SKM-1 (cell line): ENCODE results near the gene PPARG.
"Not testable (repeated sequence)": the region's sequence is repeated elsewhere in the genome, so short reads cannot be mapped to it uniquely, and the experiment has no call there.

Experiments used
- DNase-seq: peaks from one replicate; lab custom pipeline; 2025; ENCODE audit not compliant: unreplicated experiment; lab: John Stamatoyannopoulos, UW

The PPARG gene

DNA sequence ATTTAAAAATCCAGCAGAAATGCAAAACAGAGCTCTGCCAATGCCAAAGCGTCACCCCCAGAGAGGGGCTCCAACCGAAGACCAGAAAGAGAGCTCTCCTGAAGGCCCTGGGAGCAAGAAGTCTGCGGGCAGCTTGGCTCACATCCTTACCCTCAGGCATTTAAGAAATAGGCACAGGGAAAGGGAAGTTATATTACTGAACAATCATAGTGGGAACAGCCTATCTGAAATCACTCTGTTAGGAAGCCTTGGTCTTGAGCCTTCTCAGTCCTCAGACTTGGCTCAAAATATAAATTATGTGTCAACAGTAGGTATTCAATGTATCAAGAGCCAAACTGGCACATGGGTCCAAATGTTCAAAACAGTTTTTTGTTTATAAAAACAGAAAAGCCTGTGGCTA, 10.3 kb upstream of the PPARG start:
- no peak for DNase-seq

DNA sequence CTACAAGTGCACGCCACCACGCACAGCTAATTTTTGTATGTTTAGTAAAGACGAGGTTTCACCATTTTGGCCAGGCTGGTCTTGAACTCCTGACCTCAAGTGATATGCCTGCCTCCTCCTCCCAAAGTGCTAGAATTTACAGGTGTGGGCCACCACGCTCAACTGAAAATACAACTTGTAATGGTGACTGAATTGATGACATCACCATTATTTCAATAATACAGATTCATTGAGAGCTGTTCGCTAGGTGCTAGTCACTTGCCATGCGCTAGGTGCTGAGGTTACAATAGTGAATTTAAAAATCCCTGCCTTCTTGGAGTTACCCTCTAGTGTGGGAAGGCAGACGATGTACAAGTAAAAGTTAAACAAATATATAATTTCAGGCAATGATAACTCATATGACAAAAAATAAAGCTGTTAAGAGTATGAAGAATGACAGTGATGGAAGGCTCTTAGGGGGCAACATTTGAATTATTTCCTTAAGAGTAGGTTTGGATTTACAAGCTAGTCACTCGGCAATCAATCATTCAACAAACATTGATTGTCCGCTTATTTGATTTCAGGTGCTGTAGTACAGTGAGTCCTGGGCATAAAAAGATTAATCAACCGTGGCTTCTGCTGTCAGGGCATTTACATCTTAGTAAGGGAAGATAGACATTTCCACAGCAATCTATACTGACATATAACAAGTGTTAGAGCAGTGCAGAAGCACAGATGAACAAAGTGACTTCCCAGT, 9.1 kb upstream of the PPARG start:
- DNase-seq = no peak

DNA sequence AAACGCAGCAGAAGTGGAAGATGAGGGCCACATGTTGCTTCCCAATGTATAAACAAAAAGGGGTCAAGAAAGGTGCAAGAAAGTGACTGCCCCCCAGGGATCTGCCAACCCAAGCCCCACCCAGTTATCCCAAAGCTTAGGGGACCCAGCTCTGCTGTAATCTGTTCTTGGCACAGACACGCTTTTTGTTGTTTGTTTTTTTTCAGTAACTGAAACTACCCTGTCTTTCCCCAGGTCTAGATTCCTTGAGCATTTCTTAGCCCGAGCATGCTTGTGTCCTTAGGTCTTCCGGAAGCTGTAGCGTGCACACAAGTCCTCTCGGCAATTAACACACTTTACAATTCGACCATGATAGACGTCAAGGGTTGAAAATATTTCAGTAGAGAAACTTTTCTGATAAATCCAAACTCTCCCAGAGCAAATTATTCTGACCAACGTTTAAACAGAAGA, 8.5 kb upstream of the PPARG start:
- DNase-seq = no peak

- DNase-seq = no peak
These were observed 4.3 kb upstream of the PPARG start for GRCh38 chr3:12284591-12284990.

- no peak for DNase-seq
These were observed 3.8 kb upstream of the PPARG start for GRCh38 chr3:12285003-12285555.

- DNase-seq = not testable (repeated sequence)
These were observed 3.1 kb upstream of the PPARG start for GRCh38 chr3:12285779-12286178.

GRCh38 chr3:12286504-12286903, 2.4 kb upstream of the PPARG start:
- DNase-seq = no peak

DNA sequence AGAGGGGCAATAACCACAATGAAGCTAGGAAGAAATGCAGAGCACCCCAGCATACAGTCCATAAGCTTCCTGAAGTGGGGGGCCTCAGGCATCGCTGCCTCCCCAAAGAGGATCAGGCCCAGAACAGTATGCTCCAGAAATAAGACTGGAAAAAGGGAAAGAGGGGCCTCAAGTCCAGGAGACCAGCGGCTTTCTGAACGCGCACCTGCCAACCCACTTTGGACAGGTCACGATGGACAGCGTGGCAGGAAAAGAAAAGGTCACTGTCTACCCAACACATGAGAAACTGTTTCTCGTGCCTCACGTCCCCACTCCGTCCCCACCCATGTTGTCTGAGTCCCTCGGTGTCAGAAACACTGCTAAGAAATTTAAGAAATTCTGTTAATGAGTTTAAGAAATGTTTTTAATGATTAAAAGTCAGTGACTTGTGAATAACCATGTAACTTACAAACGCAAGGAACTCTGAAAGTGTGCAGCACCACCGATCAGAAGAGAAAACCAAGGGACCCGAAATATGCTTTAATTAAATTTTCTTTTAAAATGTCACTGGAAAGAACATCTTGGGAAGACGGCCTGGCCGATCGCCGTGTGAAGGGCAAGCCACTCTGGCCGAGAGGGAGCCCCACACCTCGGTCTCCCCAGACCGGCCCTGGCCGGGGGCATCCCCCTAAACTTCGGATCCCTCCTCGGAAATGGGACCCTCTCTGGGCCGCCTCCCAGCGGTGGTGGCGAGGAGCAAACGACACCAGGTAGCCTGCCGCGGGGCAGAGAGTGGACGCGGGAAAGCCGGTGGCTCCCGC, 1.7 kb upstream of the PPARG start:
- no peak for DNase-seq

DNA sequence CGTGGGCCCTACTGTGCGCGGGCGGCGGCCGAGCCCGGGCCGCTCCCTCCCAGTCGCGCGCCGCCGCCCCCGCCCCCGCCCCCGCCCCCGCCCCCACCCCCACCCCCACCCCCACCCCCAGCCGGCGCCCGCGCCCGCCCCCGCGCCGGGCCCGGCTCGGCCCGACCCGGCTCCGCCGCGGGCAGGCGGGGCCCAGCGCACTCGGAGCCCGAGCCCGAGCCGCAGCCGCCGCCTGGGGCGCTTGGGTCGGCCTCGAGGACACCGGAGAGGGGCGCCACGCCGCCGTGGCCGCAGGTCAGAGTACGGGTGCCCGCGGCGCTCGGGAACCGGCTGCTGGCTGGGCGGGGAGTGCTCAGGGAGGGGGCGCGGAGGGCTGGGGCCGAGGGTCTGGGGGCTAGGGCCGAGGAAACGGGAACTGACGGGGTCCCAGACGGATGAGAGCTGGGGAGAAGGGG, 1.1 kb upstream of the PPARG start:
- DNase-seq = no peak

DNA sequence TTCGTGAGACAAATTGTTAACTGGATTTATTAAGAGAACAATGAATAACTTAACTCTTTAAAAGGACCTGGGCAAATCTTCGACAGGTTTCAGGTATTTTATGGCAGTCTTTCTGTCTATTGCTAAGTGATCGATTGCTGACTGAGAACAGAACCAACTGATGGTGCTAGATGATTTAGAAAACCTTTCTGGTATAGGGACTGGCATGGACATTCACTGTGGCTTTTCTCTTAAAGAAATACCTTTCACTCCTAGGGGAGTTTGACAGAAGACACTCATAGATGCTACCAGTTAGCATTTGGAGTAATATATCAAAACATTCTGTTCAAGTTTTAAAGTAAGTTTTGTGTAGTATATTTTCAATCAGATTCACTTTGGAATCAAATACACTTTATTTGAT, 654 bp downstream of the PPARG start:
- DNase-seq = no peak

DNA sequence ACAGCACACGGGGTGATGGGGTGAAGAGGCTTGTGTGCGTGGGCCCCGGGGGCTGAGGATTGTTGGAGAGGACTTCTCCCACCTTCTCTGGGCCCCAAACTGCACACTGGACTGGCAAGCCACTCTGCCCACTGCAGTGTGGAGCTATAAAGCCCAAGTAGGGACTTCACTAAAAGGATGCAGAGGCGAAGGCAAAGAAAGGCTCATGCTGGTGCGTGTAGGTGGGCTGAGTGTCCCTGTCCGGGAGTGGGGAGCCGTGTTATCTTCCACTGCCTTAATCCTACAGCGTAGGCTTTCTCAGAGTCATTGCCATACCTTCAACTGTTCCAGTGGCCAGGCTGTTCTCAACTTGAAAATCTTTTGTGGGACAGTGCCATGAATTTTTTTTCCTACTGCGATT, 3.9 kb downstream of the PPARG start:
- no peak for DNase-seq

GRCh38 chr3:12294885-12295580, 6.2 kb downstream of the PPARG start:
- no peak for DNase-seq

GRCh38 chr3:12296511-12296910, 7.6 kb downstream of the PPARG start:
- DNase-seq = no peak

DNA sequence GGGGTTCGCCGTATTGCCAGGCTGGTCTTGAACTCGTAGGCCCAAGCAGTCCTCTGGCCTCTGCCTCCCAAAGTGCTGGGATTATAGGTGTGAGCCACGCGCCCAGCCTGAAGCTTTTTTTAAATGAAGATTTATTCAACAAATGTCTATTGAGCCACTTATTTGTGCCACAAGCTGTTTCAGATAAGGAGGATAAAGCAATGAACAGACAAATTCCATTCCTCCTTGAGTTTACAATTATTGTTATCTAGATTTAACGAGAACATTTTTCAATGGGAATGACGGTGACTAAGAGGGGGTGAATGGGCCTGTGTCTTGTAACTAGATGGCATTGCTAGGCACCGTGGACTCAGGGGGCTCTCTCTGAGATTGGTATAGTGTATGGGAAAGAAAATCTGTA, 10.2 kb downstream of the PPARG start:
- DNase-seq = no peak

GRCh38 chr3:12300137-12300536, 11.3 kb downstream of the PPARG start:
- no peak for DNase-seq

DNA sequence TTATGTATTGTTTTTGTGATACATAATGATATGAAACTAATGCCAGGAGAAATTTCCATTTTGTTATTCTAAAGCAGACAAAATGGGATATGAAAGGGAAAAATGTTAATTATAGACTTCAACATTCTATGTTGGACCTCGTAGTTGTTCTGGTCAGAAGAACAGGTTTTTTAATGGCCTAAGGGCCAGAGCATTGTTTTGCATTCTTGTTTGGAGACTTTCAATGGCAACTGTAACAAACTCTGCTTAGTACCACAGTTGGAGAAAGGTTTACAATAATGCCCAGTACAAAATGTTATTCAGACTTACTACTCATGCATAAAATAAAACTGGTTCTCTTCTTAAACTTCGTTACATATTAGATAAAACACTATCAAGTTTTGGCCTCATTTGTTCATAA, 12.2 kb downstream of the PPARG start:
- no peak for DNase-seq

GRCh38 chr3:12301513-12301912, 12.6 kb downstream of the PPARG start:
- no peak for DNase-seq

GRCh38 chr3:12302564-12302963, 13.7 kb downstream of the PPARG start:
- DNase-seq = no peak

- DNase-seq = no peak
These were observed 14.7 kb downstream of the PPARG start for GRCh38 chr3:12303534-12303933.

DNA sequence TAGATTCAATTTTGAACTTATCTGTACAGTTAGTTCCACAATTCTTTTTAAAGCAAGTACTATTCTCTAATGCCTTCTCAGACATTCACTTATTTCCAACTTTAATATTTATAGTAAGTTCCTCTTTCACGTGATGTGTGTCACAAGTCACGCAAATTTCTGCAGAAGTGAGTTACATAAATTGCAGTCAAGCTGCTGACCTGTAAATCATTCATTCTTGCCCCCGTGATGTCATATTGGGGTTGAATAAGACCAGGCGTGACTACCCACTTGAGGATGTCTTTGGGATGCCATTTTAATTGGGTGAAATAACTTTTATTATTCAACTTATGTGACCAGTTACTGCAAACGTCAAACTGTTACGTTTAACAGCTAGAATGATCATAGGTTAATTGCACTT, 15.1 kb downstream of the PPARG start:
- DNase-seq = no peak

DNA sequence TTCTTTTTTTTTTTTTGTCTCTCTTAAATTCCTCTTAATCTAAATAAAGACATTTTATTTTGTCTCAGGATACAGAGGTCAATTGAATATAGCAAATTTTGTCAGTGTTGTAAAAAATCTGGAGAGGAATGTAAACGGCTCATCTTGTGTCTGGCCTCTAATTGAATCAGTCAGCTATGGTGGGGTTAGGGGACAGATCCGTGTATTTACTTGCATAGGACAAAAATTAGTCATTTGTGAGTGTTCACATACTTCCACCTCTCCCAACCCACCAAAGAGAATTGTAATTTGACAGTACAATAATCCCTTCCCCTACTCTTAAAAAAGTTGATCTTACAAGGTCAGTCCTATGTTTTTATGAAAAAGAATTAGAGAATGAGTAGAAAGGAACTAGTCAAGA, 18.3 kb downstream of the PPARG start:
- no peak for DNase-seq

DNA sequence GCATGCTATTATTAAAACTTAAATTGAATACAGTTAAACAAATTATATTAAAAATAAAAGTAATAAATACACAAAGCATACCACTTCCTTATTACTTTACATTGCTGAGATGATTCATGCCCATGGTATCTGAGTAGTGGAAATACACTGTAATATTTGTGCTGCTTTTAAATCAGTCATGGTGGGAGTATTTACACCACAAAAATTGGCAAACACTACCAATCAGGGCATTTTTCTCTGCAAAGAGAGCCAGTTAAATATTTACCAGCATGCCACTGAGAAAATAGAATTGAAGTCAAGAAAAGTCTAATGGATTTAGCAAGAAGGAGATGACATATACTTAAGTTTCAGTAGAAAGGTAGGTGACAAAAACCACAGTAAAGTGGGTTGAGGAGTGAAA, 19.6 kb downstream of the PPARG start:
- no peak for DNase-seq
